Liver (tissue), 9 donors: ENCODE data around the gene RFC2. TPM values are rescaled to one million over a fixed set of nuclear protein-coding genes. Genes with fewer than 3 reads are reported as not detected.
"Not testable (repeated sequence)": the region's sequence is repeated elsewhere in the genome, so short reads cannot be mapped to it uniquely, and the experiment has no call there.

Source experiments
- DNase-seq: peaks from one replicate; pipeline ENCODE4 v3.0.0-alpha.2; 2017; ENCODE audit warnings: low spot score
- H3K27ac ChIP-seq, 2 donors: one replicate each; pipeline ENCODE4 v1.7.0; 2013; ENCODE audit warnings: inconsistent platforms in 2 of 2, low read length in 2 of 2, control low read depth in 1 of 2, low read depth in 1 of 2, mild to moderate bottlenecking in 1 of 2
- H3K27me3 ChIP-seq, 4 donors: one replicate each; pipeline versions ENCODE4 v1.6.1 to v1.7.0; 2013; ENCODE audit warnings: low read length in 3 of 4, inconsistent platforms in 1 of 4, mild to moderate bottlenecking in 1 of 4, moderate library complexity in 1 of 4; ENCODE audit not compliant: control insufficient read depth in 4 of 4, insufficient read depth in 4 of 4
- H3K36me3 ChIP-seq, 4 donors: one replicate each; pipeline versions ENCODE4 v1.6.1 to v1.7.0; 2013; ENCODE audit warnings: low read length in 3 of 4, mild to moderate bottlenecking in 3 of 4, low read depth in 1 of 4, moderate library complexity in 1 of 4; ENCODE audit not compliant: control insufficient read depth in 4 of 4, insufficient read depth in 3 of 4
- H3K4me1 ChIP-seq, 4 donors: one replicate each; pipeline versions ENCODE4 v1.6.1 to v1.7.0; 2013; ENCODE audit warnings: low read length in 3 of 4, mild to moderate bottlenecking in 3 of 4, moderate library complexity in 1 of 4; ENCODE audit not compliant: control insufficient read depth in 4 of 4, insufficient read depth in 4 of 4
- H3K4me3 ChIP-seq, 3 donors: one replicate each; pipeline versions ENCODE4 v1.6.1 to v1.7.0; 2013; ENCODE audit warnings: low read length in 3 of 3, control low read depth in 1 of 3, low read depth in 1 of 3, mild to moderate bottlenecking in 1 of 3
- H3K9ac ChIP-seq, 2 donors: one replicate each; pipeline ENCODE4 v1.7.0; 2013; ENCODE audit warnings: low read length in 2 of 2, mild to moderate bottlenecking in 2 of 2, moderate library complexity in 2 of 2, control low read depth in 1 of 2, low read depth in 1 of 2
- H3K9me3 ChIP-seq, 4 donors: one replicate each; pipeline versions ENCODE4 v1.6.1 to v1.7.0; 2013; ENCODE audit warnings: low read length in 3 of 4; ENCODE audit not compliant: control insufficient read depth in 4 of 4
- EGR1 ChIP-seq, 2 donors: IDR thresholded peaks; 2 replicates each; pipeline ENCODE4 v1.6.1; 2016 to 2018; ENCODE audit warnings: antibody characterized with exemption in 2 of 2, low read depth in 2 of 2
- HNF4A ChIP-seq, 2 donors: conservative IDR thresholded peaks; 2 replicates each; pipeline ENCODE4 v1.6.1; 2016; ENCODE audit warnings: antibody characterized with exemption in 2 of 2, mild to moderate bottlenecking in 2 of 2
- JUND ChIP-seq, 2 donors: IDR thresholded peaks; 2 replicates each; pipeline ENCODE4 v1.6.1; 2016; ENCODE audit warnings: antibody characterized with exemption in 2 of 2
- NR2F2 ChIP-seq: IDR thresholded peaks from 2 replicates; pipeline ENCODE4 v1.6.1; 2016; ENCODE audit warnings: antibody characterized with exemption
- RAD21 ChIP-seq, 2 donors: IDR thresholded peaks; 2 replicates each; pipeline ENCODE4 v1.6.1; 2016; ENCODE audit warnings: antibody characterized with exemption in 2 of 2, mild to moderate bottlenecking in 2 of 2
- RXRA ChIP-seq, 2 donors: IDR thresholded peaks; 2 replicates each; pipeline ENCODE4 v1.6.1; 2017 to 2018; ENCODE audit warnings: antibody characterized with exemption in 2 of 2, mild to moderate bottlenecking in 1 of 2
- SP1 ChIP-seq: IDR thresholded peaks from 2 replicates; pipeline ENCODE4 v1.6.1; 2018; ENCODE audit warnings: antibody characterized with exemption, mild to moderate bottlenecking
- WGBS: extraction: QIAGEN DNeasy Blood & Tissue Kit; methylation state at CpG from one replicate; pipeline ENCODE4 v1.1.7; 2013; 5-methylcytosine and 5-hydroxymethylcytosine counted together
- polyA plus RNA-seq, 2 donors: library from polyadenylated mRNA; stranded (reverse) in 1 of 2; unstranded in 1 of 2; fragments of 200-250 nt in 1 of 2; fragments of >200 nt in 1 of 2; fragmentation: Nextera tagmentation in 1 of 2; extraction: Ambion mirVana in 1 of 2; gene quantifications; one replicate each; pipeline versions ENCODE4 v1.2.1 to v1.2.3, GENCODE V29; 2013 to 2015
- total RNA-seq, 2 donors: library from RNA; depleted of rRNA; stranded (reverse); fragments of >200 nt; gene quantifications; one replicate each; pipeline ENCODE4 v1.2.3, GENCODE V29; 2014
- TF ChIP-seq, protein P1 (sequence below): IDR thresholded peaks from 2 replicates; pipeline ENCODE4 v1.6.1; 2016; ENCODE audit warnings: antibody characterized with exemption
- TF ChIP-seq, protein P2 (sequence below): fragments of 150-350 bp; IDR thresholded peaks from 2 replicates; pipeline ENCODE4 v1.5.1; 2017; ENCODE audit warnings: improper control_type of control experiment, low read depth, low read length; ENCODE audit not compliant: missing input control
- donor health status: healthy.
- donor health status: healthy.
- donor health status: healthy.
- donor health status: healthy.
- donor health status: healthy.

RFC2 gene
- total and polyA plus RNA-seq, 4 donors, result 12.8 to 23.8 (median 14.8) TPM

- TF ChIP-seq EGR1 (IDR thresholded peaks at IDR 0.05; ENCODE audit: low read depth in 2 of 2) (no peak), NR2F2 (no peak), SP1 (no peak)
Observed at GRCh38 chr7:74212661-74213060, 41.5 kb downstream of the RFC2 start (continued).

GRCh38 chr7:74208241-74208640 lies 46.0 kb downstream of the RFC2 start:
- H3K4me1 ChIP-seq, DNase-seq, H3K9ac ChIP-seq, H3K27ac ChIP-seq, H3K4me3 ChIP-seq, H3K36me3 ChIP-seq, H3K27me3 ChIP-seq, H3K9me3 ChIP-seq: not testable (repeated sequence)
- 95% methylated on average over 7 of the region's 7 CpGs for WGBS

DNA sequence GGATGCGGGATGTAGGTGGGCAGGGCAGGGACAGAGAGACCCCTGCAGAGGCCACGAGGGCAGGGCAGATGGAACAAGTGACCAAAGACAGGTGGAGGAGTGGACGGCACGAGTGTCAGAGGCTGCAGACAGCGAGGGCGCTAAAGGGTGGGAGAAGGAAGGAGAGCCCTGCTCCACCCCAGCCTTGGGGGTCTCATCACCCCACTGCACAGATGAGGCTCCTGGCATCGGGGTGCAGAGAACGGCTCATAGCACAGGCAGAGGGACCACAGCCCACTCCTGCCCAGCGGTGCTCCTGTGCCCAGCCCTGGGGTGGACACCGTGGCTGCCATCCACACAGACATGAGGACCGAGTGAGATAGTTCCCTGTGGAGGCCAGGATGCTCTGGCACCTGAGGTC lies 46.6 kb downstream of the RFC2 start:
- H3K4me3 ChIP-seq, result no peak overlapping the region
- no peaks in the 10 kb centered on the region for H3K9me3 ChIP-seq
- no peak overlapping the region for H3K27ac ChIP-seq
- no peak overlapping the region for H3K9ac ChIP-seq
- 92% methylated on average over 11 of the region's 11 CpGs for WGBS
- peaks cover 0 to 8% (median 0%) of the 10 kb centered on the region in 4 donors for H3K4me1 ChIP-seq
- TF ChIP-seq, protein P1, sequence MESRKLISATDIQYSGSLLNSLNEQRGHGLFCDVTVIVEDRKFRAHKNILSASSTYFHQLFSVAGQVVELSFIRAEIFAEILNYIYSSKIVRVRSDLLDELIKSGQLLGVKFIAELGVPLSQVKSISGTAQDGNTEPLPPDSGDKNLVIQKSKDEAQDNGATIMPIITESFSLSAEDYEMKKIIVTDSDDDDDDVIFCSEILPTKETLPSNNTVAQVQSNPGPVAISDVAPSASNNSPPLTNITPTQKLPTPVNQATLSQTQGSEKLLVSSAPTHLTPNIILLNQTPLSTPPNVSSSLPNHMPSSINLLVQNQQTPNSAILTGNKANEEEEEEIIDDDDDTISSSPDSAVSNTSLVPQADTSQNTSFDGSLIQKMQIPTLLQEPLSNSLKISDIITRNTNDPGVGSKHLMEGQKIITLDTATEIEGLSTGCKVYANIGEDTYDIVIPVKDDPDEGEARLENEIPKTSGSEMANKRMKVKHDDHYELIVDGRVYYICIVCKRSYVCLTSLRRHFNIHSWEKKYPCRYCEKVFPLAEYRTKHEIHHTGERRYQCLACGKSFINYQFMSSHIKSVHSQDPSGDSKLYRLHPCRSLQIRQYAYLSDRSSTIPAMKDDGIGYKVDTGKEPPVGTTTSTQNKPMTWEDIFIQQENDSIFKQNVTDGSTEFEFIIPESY, result no peak
- TF ChIP-seq, protein P2, sequence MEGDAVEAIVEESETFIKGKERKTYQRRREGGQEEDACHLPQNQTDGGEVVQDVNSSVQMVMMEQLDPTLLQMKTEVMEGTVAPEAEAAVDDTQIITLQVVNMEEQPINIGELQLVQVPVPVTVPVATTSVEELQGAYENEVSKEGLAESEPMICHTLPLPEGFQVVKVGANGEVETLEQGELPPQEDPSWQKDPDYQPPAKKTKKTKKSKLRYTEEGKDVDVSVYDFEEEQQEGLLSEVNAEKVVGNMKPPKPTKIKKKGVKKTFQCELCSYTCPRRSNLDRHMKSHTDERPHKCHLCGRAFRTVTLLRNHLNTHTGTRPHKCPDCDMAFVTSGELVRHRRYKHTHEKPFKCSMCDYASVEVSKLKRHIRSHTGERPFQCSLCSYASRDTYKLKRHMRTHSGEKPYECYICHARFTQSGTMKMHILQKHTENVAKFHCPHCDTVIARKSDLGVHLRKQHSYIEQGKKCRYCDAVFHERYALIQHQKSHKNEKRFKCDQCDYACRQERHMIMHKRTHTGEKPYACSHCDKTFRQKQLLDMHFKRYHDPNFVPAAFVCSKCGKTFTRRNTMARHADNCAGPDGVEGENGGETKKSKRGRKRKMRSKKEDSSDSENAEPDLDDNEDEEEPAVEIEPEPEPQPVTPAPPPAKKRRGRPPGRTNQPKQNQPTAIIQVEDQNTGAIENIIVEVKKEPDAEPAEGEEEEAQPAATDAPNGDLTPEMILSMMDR, result no peak
- TF ChIP-seq JUND (IDR thresholded peaks at IDR 0.05), result no peak
- DNase-seq, result no peak
- H3K36me3 ChIP-seq, result no peaks in the 10 kb centered on the region
- no peaks in the 10 kb centered on the region for H3K27me3 ChIP-seq

DNA sequence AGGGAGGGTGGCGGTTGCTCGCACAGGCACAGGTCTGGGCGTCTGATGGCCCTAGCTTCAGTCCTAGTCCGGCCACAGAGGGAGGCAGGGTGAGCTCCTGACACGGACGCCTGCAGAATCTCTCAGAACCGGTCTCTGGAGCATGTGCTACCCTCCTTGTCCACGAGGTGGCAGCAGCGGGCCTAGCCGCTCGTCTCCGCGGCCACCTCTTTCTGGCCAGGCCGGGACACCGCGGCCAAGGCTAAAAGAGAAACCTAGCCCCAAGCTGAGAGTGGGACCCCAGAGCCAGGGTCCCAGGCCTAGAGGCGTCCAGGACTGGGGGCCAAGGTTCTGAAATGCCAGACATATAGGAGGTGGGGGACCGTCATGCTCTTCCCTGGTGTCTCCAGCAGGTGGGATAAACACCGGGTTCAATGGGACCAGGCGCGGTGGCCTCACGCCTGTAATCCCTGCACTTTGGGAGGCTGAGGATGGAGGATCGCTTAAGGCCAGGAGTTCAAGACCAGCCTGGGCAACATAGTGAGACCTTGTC lies 47.5 kb downstream of the RFC2 start:
- peak in 1 of 2 donors; percentile 19 for TF ChIP-seq RXRA (IDR thresholded peaks at IDR 0.05)
- TF ChIP-seq RAD21 (IDR thresholded peaks at IDR 0.05), result peak; percentile 96 to 99
- no peak for TF ChIP-seq HNF4A (conservative IDR thresholded peaks at IDR 0.05)
- TF ChIP-seq, protein P2, result peak; percentile 93
- Histone ChIP-seq H3K27me3 (no peaks in the 10 kb centered on the region), H3K4me1 (peaks cover 0 to 8% (median 0%) of the 10 kb centered on the region in 4 donors), H3K27ac (no peak overlapping the region), H3K4me3 (no peak overlapping the region), H3K9me3 (no peaks in the 10 kb centered on the region), H3K36me3 (no peaks in the 10 kb centered on the region), H3K9ac (no peak overlapping the region)
- DNase-seq, result peak; percentile 93
- WGBS, result 17% methylated on average over 23 of the region's 23 CpGs

DNA sequence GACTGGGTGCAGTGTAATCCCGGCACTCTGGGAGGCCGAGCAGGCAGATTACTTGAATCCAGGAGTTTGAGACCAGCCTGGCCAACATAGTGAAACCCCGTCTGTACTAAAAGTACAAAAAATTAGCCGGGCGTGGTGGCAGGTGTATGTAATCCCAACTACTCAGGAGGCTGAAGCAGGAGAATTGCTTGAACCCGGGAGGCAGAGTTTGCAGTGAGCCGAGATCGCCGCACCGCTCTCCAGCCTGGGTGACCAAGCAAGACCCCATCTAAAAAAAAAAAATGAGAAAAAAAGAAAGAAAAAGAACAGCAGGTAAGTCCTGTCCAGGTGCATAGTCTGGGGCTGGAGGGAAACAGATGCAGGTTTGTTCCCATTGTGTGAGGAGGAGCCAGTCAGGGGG lies 48.1 kb downstream of the RFC2 start:
- not testable (repeated sequence) for H3K4me1 ChIP-seq, H3K27me3 ChIP-seq, H3K4me3 ChIP-seq, H3K27ac ChIP-seq, DNase-seq, H3K9ac ChIP-seq, H3K9me3 ChIP-seq, H3K36me3 ChIP-seq
- WGBS, result 81% methylated on average over 10 of the region's 10 CpGs
